HepG2 (cell line): Measurements from ENCODE around the gene PCGF6. TPM values are rescaled to one million over a fixed set of nuclear protein-coding genes. Genes with fewer than 3 reads are reported as not detected.
A peak's percentile ranks its signal among the peaks of the same experiment; 100 is the strongest.

Experiments
- AGO1 ChIP-seq: fragments of 200-400 bp; formaldehyde crosslinking; IDR thresholded peaks from 2 replicates; pipeline ENCODE4 v1.6.1; 2017; ENCODE audit warnings: mild to moderate bottlenecking, low read depth, low read length, moderate library complexity; ENCODE audit not compliant: poor library complexity, severe bottlenecking
- CREM ChIP-seq, 2 experiments: sonication (generic) in 1 of 2; formaldehyde crosslinking in 1 of 2; IDR thresholded peaks; 2 replicates each; pipeline versions ENCODE4 v1.4.0 to v1.6.1; 2016 to 2020; ENCODE audit warnings: antibody characterized with exemption in 1 of 2, mild to moderate bottlenecking in 1 of 2, missing genetic modification reagents in 1 of 2
- FOSL1 ChIP-seq: sonication (generic); formaldehyde crosslinking; IDR thresholded peaks from 2 replicates; pipeline ENCODE4 v1.9.0; 2021; ENCODE audit warnings: missing genetic modification reagents, borderline replicate concordance
- HOXA3 ChIP-seq: sonication (generic); formaldehyde crosslinking; IDR thresholded peaks from 2 replicates; pipeline ENCODE4 v1.5.0; 2020; ENCODE audit warnings: missing genetic modification reagents
- KMT2A ChIP-seq: sonication (generic); formaldehyde crosslinking; IDR thresholded peaks from 2 replicates; pipeline ENCODE4 v1.4.0; 2020; ENCODE audit warnings: missing genetic modification reagents
- RBM22 ChIP-seq: fragments of 200-400 bp; formaldehyde crosslinking; optimal IDR thresholded peaks from 2 replicates; pipeline ENCODE3; 2017; ENCODE audit warnings: mild to moderate bottlenecking, low read length, moderate library complexity
- ZBTB8A ChIP-seq: sonication (generic); formaldehyde crosslinking; IDR thresholded peaks from 2 replicates; pipeline ENCODE4 v1.4.0; 2020; ENCODE audit warnings: mild to moderate bottlenecking, low read depth, missing genetic modification reagents, borderline replicate concordance
- ZNF660 ChIP-seq: sonication (generic); formaldehyde crosslinking; IDR thresholded peaks from 2 replicates; pipeline ENCODE4 v1.5.1; 2020; ENCODE audit warnings: mild to moderate bottlenecking, low read depth, missing genetic modification reagents, borderline replicate concordance
- polyA plus RNA-seq, 8 experiments: library from polyadenylated mRNA; depleted of rRNA in 3 of 8; stranded (reverse) in 7 of 8; unstranded in 1 of 8; fragments of >200 nt; fragmentation: Illumina TruSeq in 4 of 8; extraction: Trizol in 4 of 8; gene quantifications; 2 replicates each; pipeline versions ENCODE4 v1.2.1 to v1.2.3, GENCODE V29; 2011 to 2016; ENCODE audit warnings: low read depth in 4 of 8, missing spikeins in 1 of 8, mixed read lengths in 1 of 8; ENCODE audit not compliant: insufficient read depth in 1 of 8
- total RNA-seq, 5 experiments: library from RNA; depleted of rRNA; stranded (reverse); fragments of >200 nt; fragmentation: Illumina TruSeq; extraction: Trizol; gene quantifications; 2 replicates each; pipeline ENCODE4 v1.2.3, GENCODE V29; 2016; ENCODE audit warnings: low read depth in 1 of 5
- TF ChIP-seq, protein P1 (sequence below): IDR thresholded peaks from 2 replicates; pipeline ENCODE4 v1.6.1; 2016; ENCODE audit warnings: missing compliant biosample characterization, missing genetic modification reagents, borderline replicate concordance
- TF ChIP-seq, protein P2 (sequence below): sonication (generic); formaldehyde crosslinking; IDR thresholded peaks from 2 replicates; pipeline ENCODE4 v1.4.0; 2020; ENCODE audit warnings: mild to moderate bottlenecking, missing genetic modification reagents
- TF ChIP-seq, protein P3 (sequence below): IDR thresholded peaks from 2 replicates; pipeline ENCODE4 v1.6.1; 2012; ENCODE audit warnings: low read depth, low read length, improper control_type of control experiment
- TF ChIP-seq, protein P4 (sequence below): sonication (generic); formaldehyde crosslinking; IDR thresholded peaks from 2 replicates; pipeline ENCODE4 v1.4.0; 2020; ENCODE audit warnings: low read depth, missing genetic modification reagents
- TF ChIP-seq, protein P5 (sequence below): IDR thresholded peaks from 2 replicates; pipeline ENCODE4 v1.6.1; 2016; ENCODE audit warnings: low read depth, borderline replicate concordance
- TF ChIP-seq, protein P6 (sequence below): IDR thresholded peaks from 2 replicates; pipeline ENCODE4 v1.6.1; 2016; ENCODE audit warnings: low read depth
- TF ChIP-seq, protein P7 (sequence below): sonication (generic); formaldehyde crosslinking; IDR thresholded peaks from 2 replicates; pipeline ENCODE4 v1.4.0; 2020; ENCODE audit warnings: missing genetic modification reagents

The PCGF6 gene
- total and polyA plus RNA-seq, 2 of the 13 experiments (the other 11 are each of a cell fraction or from before 2014, with no cell fraction given): 5.2 to 19.4 TPM

DNA sequence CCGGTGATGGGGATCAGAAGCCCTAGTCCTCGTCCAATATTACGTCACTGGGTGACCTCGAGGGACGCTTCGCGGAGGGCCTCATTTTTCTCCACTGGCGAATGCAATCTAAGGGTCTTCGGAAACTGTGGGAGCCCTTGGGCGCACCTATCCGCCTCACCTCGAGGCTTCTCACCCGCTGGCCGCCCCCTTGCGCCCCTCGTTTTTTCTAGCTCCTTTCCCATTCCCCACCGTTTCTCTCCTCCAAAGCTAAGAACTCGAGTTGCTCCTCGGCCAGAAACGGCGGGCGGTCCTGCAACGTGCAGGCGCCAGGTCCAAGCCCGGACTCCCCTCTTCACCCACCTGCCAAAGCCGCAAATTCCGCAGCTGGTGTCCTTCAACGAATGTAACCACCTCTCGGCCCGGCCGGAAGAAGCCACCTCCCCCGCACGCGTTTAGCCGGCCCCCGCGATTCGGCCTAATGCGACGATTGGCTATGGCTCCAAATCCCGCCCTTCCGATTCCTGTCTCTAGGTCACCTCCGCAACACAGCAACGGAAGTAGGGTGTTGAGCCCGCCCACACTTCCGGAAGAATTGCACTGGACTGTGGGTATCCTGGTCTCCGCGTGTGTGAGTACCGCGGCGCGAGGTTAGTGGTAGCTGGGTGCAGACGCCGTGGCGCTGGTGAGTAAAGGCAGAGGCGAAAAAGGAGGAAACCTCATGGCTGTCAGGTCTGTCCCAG, 45.3 kb upstream of the PCGF6 start, which contains the start of the genes ATP5MK and PDCD11 (continued):
- TF ChIP-seq, protein P1, sequence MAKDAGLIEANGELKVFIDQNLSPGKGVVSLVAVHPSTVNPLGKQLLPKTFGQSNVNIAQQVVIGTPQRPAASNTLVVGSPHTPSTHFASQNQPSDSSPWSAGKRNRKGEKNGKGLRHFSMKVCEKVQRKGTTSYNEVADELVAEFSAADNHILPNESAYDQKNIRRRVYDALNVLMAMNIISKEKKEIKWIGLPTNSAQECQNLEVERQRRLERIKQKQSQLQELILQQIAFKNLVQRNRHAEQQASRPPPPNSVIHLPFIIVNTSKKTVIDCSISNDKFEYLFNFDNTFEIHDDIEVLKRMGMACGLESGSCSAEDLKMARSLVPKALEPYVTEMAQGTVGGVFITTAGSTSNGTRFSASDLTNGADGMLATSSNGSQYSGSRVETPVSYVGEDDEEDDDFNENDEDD (CRISPR knock-in tag): peak; percentile 82
- TF ChIP-seq, protein P2, sequence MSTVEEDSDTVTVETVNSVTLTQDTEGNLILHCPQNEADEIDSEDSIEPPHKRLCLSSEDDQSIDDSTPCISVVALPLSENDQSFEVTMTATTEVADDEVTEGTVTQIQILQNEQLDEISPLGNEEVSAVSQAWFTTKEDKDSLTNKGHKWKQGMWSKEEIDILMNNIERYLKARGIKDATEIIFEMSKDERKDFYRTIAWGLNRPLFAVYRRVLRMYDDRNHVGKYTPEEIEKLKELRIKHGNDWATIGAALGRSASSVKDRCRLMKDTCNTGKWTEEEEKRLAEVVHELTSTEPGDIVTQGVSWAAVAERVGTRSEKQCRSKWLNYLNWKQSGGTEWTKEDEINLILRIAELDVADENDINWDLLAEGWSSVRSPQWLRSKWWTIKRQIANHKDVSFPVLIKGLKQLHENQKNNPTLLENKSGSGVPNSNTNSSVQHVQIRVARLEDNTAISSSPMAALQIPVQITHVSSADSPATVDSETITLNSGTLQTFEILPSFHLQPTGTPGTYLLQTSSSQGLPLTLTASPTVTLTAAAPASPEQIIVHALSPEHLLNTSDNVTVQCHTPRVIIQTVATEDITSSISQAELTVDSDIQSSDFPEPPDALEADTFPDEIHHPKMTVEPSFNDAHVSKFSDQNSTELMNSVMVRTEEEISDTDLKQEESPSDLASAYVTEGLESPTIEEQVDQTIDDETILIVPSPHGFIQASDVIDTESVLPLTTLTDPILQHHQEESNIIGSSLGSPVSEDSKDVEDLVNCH (CRISPR knock-in tag): 0 out of 2 replicates have a peak, but pooled peaks have one; percentile 41
- TF ChIP-seq ZBTB8A (no peak), RBM22 (no peak), AGO1 (peak; percentile 53), ZNF660 (CRISPR knock-in tag) (no peak), CREM (IDR thresholded peaks at IDR 0.05) (peak; percentile 92), CREM (CRISPR knock-in tag; IDR thresholded peaks at IDR 0.05) (no peak), KMT2A (CRISPR knock-in tag) (peak; percentile 96), FOSL1 (CRISPR knock-in tag) (no peak), HOXA3 (CRISPR knock-in tag) (peak; percentile 67; the same call in 1 of the 2 replicates)
- TF ChIP-seq, protein P3, sequence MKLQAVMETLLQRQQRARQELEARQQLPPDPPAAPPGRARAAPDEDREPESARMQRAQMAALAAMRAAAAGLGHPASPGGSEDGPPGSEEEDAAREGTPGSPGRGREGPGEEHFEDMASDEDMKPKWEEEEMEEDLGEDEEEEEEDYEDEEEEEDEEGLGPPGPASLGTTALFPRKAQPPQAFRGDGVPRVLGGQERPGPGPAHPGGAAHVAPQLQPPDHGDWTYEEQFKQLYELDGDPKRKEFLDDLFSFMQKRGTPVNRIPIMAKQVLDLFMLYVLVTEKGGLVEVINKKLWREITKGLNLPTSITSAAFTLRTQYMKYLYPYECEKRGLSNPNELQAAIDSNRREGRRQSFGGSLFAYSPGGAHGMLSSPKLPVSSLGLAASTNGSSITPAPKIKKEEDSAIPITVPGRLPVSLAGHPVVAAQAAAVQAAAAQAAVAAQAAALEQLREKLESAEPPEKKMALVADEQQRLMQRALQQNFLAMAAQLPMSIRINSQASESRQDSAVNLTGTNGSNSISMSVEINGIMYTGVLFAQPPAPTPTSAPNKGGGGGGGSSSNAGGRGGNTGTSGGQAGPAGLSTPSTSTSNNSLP: 0 out of 2 replicates have a peak, but pooled peaks have one; percentile 26
- TF ChIP-seq, protein P4, sequence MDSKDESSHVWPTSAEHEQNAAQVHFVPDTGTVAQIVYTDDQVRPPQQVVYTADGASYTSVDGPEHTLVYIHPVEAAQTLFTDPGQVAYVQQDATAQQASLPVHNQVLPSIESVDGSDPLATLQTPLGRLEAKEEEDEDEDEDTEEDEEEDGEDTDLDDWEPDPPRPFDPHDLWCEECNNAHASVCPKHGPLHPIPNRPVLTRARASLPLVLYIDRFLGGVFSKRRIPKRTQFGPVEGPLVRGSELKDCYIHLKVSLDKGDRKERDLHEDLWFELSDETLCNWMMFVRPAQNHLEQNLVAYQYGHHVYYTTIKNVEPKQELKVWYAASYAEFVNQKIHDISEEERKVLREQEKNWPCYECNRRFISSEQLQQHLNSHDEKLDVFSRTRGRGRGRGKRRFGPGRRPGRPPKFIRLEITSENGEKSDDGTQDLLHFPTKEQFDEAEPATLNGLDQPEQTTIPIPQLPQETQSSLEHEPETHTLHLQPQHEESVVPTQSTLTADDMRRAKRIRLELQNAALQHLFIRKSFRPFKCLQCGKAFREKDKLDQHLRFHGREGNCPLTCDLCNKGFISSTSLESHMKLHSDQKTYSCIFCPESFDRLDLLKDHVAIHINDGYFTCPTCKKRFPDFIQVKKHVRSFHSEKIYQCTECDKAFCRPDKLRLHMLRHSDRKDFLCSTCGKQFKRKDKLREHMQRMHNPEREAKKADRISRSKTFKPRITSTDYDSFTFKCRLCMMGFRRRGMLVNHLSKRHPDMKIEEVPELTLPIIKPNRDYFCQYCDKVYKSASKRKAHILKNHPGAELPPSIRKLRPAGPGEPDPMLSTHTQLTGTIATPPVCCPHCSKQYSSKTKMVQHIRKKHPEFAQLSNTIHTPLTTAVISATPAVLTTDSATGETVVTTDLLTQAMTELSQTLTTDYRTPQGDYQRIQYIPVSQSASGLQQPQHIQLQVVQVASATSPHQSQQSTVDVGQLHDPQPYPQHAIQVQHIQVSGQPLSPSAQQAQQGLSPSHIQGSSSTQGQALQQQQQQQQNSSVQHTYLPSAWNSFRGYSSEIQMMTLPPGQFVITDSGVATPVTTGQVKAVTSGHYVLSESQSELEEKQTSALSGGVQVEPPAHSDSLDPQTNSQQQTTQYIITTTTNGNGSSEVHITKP (CRISPR knock-in tag): 0 out of 2 replicates have a peak, but pooled peaks have one; percentile 28
- TF ChIP-seq, protein P5, sequence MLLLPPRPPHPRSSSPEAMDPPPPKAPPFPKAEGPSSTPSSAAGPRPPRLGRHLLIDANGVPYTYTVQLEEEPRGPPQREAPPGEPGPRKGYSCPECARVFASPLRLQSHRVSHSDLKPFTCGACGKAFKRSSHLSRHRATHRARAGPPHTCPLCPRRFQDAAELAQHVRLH (CRISPR knock-in tag): peak; percentile 83; the same call in 1 of the 2 replicates
- TF ChIP-seq, protein P6, sequence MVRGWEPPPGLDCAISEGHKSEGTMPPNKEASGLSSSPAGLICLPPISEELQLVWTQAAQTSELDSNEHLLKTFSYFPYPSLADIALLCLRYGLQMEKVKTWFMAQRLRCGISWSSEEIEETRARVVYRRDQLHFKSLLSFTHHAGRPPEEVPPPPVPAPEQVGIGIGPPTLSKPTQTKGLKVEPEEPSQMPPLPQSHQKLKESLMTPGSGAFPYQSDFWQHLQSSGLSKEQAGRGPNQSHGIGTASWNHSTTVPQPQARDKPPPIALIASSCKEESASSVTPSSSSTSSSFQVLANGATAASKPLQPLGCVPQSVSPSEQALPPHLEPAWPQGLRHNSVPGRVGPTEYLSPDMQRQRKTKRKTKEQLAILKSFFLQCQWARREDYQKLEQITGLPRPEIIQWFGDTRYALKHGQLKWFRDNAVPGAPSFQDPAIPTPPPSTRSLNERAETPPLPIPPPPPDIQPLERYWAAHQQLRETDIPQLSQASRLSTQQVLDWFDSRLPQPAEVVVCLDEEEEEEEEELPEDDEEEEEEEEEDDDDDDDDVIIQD (CRISPR knock-in tag): peak; percentile 57
- TF ChIP-seq, protein P7, sequence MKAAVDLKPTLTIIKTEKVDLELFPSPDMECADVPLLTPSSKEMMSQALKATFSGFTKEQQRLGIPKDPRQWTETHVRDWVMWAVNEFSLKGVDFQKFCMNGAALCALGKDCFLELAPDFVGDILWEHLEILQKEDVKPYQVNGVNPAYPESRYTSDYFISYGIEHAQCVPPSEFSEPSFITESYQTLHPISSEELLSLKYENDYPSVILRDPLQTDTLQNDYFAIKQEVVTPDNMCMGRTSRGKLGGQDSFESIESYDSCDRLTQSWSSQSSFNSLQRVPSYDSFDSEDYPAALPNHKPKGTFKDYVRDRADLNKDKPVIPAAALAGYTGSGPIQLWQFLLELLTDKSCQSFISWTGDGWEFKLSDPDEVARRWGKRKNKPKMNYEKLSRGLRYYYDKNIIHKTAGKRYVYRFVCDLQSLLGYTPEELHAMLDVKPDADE (CRISPR knock-in tag): no peak
